Hepatocyte (in vitro differentiated cells): Measurements from ENCODE around the gene GPR180.

Source experiments
- EZH2phosphoT487 ChIP-seq: fragments of 200-600 bp; sonication (generic); IDR thresholded peaks from one replicate; pipeline ENCODE4 v1.6.1; 2018; ENCODE audit warnings: antibody characterized with exemption, mild to moderate bottlenecking, low read depth, moderate library complexity; ENCODE audit not compliant: unreplicated experiment, severe bottlenecking
- TF ChIP-seq, protein P1 (sequence below): fragments of 200-600 bp; sonication (generic); IDR thresholded peaks from 2 replicates; pipeline ENCODE4 v1.5.1; 2016; ENCODE audit warnings: antibody characterized with exemption, mild to moderate bottlenecking; ENCODE audit not compliant: poor library complexity

DNA sequence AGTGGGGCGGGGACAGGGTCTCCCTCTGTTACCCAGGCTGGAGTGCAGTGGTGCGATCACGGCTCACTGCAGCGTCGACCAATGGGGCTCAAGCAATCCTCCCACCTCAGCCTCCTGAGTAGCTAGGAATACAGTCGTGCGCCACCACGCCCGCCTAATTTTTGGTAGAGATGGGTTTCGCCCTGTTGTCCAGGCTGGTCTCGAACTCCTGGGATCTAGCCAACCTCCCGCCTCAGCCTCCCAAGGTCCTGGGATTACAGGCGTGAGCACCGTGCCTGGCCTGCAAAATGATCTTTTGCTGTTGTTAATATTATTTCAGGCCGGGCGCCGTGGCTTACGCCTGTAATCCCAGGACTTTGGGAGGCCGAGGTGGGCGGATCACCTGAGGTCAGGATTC, 5.1 kb upstream of the GPR180 start:
- TF ChIP-seq, protein P1, sequence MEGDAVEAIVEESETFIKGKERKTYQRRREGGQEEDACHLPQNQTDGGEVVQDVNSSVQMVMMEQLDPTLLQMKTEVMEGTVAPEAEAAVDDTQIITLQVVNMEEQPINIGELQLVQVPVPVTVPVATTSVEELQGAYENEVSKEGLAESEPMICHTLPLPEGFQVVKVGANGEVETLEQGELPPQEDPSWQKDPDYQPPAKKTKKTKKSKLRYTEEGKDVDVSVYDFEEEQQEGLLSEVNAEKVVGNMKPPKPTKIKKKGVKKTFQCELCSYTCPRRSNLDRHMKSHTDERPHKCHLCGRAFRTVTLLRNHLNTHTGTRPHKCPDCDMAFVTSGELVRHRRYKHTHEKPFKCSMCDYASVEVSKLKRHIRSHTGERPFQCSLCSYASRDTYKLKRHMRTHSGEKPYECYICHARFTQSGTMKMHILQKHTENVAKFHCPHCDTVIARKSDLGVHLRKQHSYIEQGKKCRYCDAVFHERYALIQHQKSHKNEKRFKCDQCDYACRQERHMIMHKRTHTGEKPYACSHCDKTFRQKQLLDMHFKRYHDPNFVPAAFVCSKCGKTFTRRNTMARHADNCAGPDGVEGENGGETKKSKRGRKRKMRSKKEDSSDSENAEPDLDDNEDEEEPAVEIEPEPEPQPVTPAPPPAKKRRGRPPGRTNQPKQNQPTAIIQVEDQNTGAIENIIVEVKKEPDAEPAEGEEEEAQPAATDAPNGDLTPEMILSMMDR: no peak
- TF ChIP-seq EZH2phosphoT487: no peak
